CD8-positive, alpha-beta memory T cell (primary cell): ENCODE results near the gene GRIN3A. TPM values are rescaled to one million over a fixed set of nuclear protein-coding genes. Genes with fewer than 3 reads are reported as not detected.

Experiments used
- CTCF ChIA-PET: fragments of 350-600 bp; sonication (Branson Sonifier 250); formaldehyde crosslinking; loops from one replicate; lab custom pipeline; 2021; ENCODE audit warnings: antibody characterized with exemption; lab: Charles Lee
- POLR2A ChIA-PET: fragments of 350-600 bp; sonication (Branson Sonifier 250); formaldehyde crosslinking; loops from one replicate; lab custom pipeline; 2021; ENCODE audit warnings: antibody characterized with exemption; lab: Charles Lee
- DNase-seq, 5 donors: peaks; one replicate each; pipeline versions ENCODE4 v3.0.0 to v3.0.0-alpha.2; 2020 to 2022; ENCODE audit warnings: mixed read lengths in 1 of 5
- H3K27ac ChIP-seq: one replicate; pipeline ENCODE4 v1.7.0; 2013; ENCODE audit warnings: low read depth, mild to moderate bottlenecking, low read length, moderate library complexity
- H3K27me3 ChIP-seq: 2 replicates; pipeline ENCODE4 v1.7.0; 2013; ENCODE audit warnings: low read length, mild to moderate bottlenecking; ENCODE audit not compliant: insufficient read depth, poor library complexity, severe bottlenecking
- H3K36me3 ChIP-seq: 2 replicates; pipeline ENCODE4 v1.7.0; 2013; ENCODE audit warnings: mild to moderate bottlenecking, low read length, moderate library complexity; ENCODE audit not compliant: insufficient read depth
- H3K4me1 ChIP-seq: 2 replicates; pipeline ENCODE4 v1.7.0; 2013; ENCODE audit warnings: mild to moderate bottlenecking, low read length, moderate library complexity; ENCODE audit not compliant: insufficient read depth
- H3K4me3 ChIP-seq: 2 replicates; pipeline ENCODE4 v1.7.0; 2013; ENCODE audit warnings: mild to moderate bottlenecking, low read length
- H3K9me3 ChIP-seq: 2 replicates; pipeline ENCODE4 v1.7.0; 2013; ENCODE audit warnings: mild to moderate bottlenecking, low read length
- H3K27ac Mint-ChIP-seq, 8 donors: one replicate each; pipeline ENCODE4 v1.8.0; 2020 to 2021; ENCODE audit warnings: mixed read lengths in 8 of 8, mild to moderate bottlenecking in 6 of 8, inconsistent platforms in 3 of 8, moderate library complexity in 3 of 8
- H3K27me3 Mint-ChIP-seq, 2 donors: one replicate each; pipeline ENCODE4 v1.8.0; 2020 to 2021; ENCODE audit warnings: mixed read lengths in 2 of 2, mild to moderate bottlenecking in 1 of 2, moderate library complexity in 1 of 2
- H3K36me3 Mint-ChIP-seq, 3 donors: one replicate each; pipeline ENCODE4 v1.8.0; 2020 to 2021; ENCODE audit warnings: mixed read lengths in 3 of 3, inconsistent platforms in 1 of 3, mild to moderate bottlenecking in 1 of 3
- H3K4me1 Mint-ChIP-seq, 3 donors: one replicate each; pipeline ENCODE4 v1.8.0; 2020 to 2021; ENCODE audit warnings: mixed read lengths in 3 of 3, inconsistent platforms in 1 of 3, mild to moderate bottlenecking in 1 of 3
- H3K4me3 Mint-ChIP-seq, 7 donors: one replicate each; pipeline ENCODE4 v1.8.0; 2020 to 2021; ENCODE audit warnings: mixed read lengths in 7 of 7, mild to moderate bottlenecking in 6 of 7, moderate library complexity in 4 of 7, inconsistent platforms in 2 of 7
- H3K9me3 Mint-ChIP-seq, 5 donors: one replicate each; pipeline ENCODE4 v1.8.0; 2020 to 2022; ENCODE audit warnings: mixed read lengths in 5 of 5, mild to moderate bottlenecking in 3 of 5, moderate library complexity in 2 of 5, inconsistent platforms in 1 of 5
- polyA plus RNA-seq: library from polyadenylated mRNA; unstranded; fragments of 300-500 nt; fragmentation: Illumina TruSeq; gene quantifications from one replicate; pipeline ENCODE4 v1.2.3, GENCODE V29; 2021
- total RNA-seq, 2 experiments: library from RNA; stranded (reverse); gene quantifications; one replicate each; pipeline ENCODE4 v1.2.3, GENCODE V29; 2021

Gene GRIN3A
- total and polyA plus RNA-seq, 3 experiments from 2014 or later = 0.03 TPM; not detected in 2

DNA sequence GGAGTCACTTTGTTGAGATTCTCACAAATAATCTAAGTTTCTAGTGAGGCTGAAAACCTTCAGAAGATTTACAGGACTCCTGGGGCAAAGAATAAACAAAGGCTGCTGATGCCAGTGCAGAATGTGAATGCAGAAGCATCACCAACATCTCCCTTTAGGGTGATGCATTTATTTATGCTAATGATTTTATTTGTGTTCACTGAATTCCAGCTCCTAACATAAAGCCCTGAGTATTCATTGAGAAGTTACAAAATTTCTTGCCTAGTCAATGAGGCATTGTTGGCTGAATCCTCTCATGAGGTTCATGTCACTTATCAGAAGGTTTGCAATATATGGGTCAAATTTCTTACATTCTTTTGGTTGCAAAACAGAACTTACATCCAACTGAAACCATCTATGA is 70.0 kb downstream of the GRIN3A start:
- POLR2A ChIA-PET = no interaction called here
- CTCF ChIA-PET = interaction anchor here (1.3 kb wide), 1 partner anchor 10 kb away, joined by 3 read pairs; no protein-coding TSS in a partner anchor
- no peaks in the 10 kb centered on the region for H3K36me3 Mint-ChIP-seq

DNA sequence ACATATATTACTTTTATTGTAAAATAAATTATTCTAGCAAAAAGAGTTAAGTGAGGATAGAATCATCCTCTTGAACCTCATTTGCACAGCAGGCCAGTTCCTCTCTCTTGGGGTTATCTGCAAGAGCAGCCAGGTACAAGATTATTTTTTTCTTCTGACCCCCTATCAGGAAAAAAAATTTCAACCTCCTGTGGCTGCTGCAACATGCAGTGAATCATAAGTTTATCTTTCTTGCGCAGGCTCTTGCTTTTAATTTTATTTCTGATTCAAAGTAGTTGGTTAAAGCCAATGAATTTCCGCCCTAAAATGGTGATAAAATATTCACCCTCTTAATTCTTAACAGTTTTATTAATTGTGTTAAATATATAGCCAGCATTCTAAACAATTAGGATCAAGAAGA is 74.0 kb downstream of the GRIN3A start:
- no peak for DNase-seq
- no peak overlapping the region for H3K4me3 Mint-ChIP-seq
- H3K36me3 Mint-ChIP-seq = no peaks in the 10 kb centered on the region
- H3K9me3 ChIP-seq = no peaks in the 10 kb centered on the region
- no peaks in the 10 kb centered on the region for H3K27me3 ChIP-seq
- no peaks in the 10 kb centered on the region for H3K36me3 ChIP-seq
- no peak overlapping the region for H3K4me3 ChIP-seq
- no peaks in the 10 kb centered on the region for H3K4me1 ChIP-seq
- H3K4me1 Mint-ChIP-seq = no peaks in the 10 kb centered on the region
- CTCF ChIA-PET = no interaction called here
- H3K27ac Mint-ChIP-seq = no peak overlapping the region
- H3K27me3 Mint-ChIP-seq = peaks cover 0 to 3% of the 10 kb centered on the region in 2 donors
- POLR2A ChIA-PET = no interaction called here
- H3K9me3 Mint-ChIP-seq = no peaks in the 10 kb centered on the region
- H3K27ac ChIP-seq = no peak overlapping the region

More for the DNA sequence above, 70.0 kb downstream of the GRIN3A start:
- no peak overlapping the region for H3K27ac Mint-ChIP-seq
- no peaks in the 10 kb centered on the region for H3K27me3 ChIP-seq
- DNase-seq = no peak
- H3K27ac ChIP-seq = no peak overlapping the region
- H3K4me3 ChIP-seq = no peak overlapping the region
- H3K9me3 ChIP-seq = no peaks in the 10 kb centered on the region
- H3K9me3 Mint-ChIP-seq = no peaks in the 10 kb centered on the region
- H3K27me3 Mint-ChIP-seq = peaks cover 0 to 1% of the 10 kb centered on the region in 2 donors
- no peak overlapping the region for H3K4me3 Mint-ChIP-seq
- H3K36me3 ChIP-seq = no peaks in the 10 kb centered on the region
- H3K4me1 Mint-ChIP-seq = no peaks in the 10 kb centered on the region
- no peaks in the 10 kb centered on the region for H3K4me1 ChIP-seq

GRCh38 chr9:101652601-101653175 is 85.8 kb downstream of the GRIN3A start:
- Histone ChIP-seq H3K27me3 (no peaks in the 10 kb centered on the region), H3K36me3 (no peaks in the 10 kb centered on the region), H3K27ac (no peak overlapping the region), H3K4me1 (no peaks in the 10 kb centered on the region), H3K4me3 (no peak overlapping the region), H3K9me3 (no peaks in the 10 kb centered on the region)
- Mint-ChIP-seq H3K27ac (no peak overlapping the region), H3K4me3 (no peak overlapping the region), H3K36me3 (no peaks in the 10 kb centered on the region), H3K27me3 (peaks cover 4% of the 10 kb centered on the region in 2 donors), H3K4me1 (no peaks in the 10 kb centered on the region), H3K9me3 (no peaks in the 10 kb centered on the region)
- ChIA-PET CTCF (no interaction called here), POLR2A (no interaction called here)
- no peak for DNase-seq

DNA sequence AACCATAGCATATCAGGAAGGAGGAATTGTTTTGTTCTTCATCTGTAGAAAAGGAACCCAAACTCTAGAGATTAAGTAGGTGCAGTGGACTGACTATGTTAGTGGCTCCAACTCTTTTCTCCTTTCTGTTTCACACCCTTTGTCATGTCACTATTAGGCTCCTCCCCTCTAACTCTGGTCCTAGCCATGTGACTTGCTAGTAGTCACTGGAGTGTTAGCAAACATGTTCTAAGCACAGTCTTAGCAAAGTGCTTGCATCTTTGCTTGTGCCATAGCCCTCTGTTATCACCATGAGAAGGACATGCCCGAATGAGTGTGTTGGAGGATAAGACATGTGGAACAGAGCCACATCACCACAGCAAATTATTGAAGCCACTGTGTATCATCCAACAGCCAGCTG is 88.3 kb downstream of the GRIN3A start:
- Mint-ChIP-seq H3K9me3 (no peaks in the 10 kb centered on the region), H3K4me1 (no peaks in the 10 kb centered on the region), H3K27me3 (peaks cover 1 to 4% of the 10 kb centered on the region in 2 donors), H3K4me3 (no peak overlapping the region), H3K27ac (no peak overlapping the region), H3K36me3 (no peaks in the 10 kb centered on the region)
- no peak for DNase-seq
- Histone ChIP-seq H3K4me1 (no peaks in the 10 kb centered on the region), H3K27ac (no peak overlapping the region), H3K4me3 (no peak overlapping the region), H3K27me3 (no peaks in the 10 kb centered on the region), H3K36me3 (no peaks in the 10 kb centered on the region), H3K9me3 (no peaks in the 10 kb centered on the region)
- POLR2A ChIA-PET = no interaction called here
- CTCF ChIA-PET = no interaction called here

DNA sequence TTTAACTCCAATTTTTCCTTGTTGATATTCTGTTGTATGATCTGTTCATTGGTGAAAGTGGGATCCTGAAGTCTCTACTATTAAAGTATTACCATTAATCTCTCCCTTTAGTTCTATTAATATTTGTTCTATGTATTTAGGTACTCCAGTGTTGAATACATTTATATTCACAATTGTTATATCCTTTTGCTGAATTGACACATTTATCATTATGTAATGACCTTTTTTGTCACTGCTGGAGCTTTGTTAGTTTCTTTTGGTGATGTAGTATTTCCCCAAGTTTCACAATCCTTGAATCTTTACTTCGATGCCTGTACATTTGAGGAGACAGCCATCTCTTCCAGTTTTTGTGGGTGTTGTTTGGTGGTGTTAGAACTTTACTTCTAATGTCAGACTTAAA is 90.0 kb downstream of the GRIN3A start:
- ChIA-PET CTCF (no interaction called here), POLR2A (no interaction called here)
- no peaks in the 10 kb centered on the region for H3K9me3 ChIP-seq
- no peak overlapping the region for H3K4me3 ChIP-seq
- no peaks in the 10 kb centered on the region for H3K4me1 ChIP-seq
- H3K36me3 ChIP-seq = no peaks in the 10 kb centered on the region
- H3K27me3 ChIP-seq = no peaks in the 10 kb centered on the region
- Mint-ChIP-seq H3K9me3 (peaks cover 0 to 2% (median 1%) of the 10 kb centered on the region in 5 donors), H3K4me1 (no peaks in the 10 kb centered on the region), H3K27ac (no peak overlapping the region), H3K36me3 (no peaks in the 10 kb centered on the region), H3K27me3 (peaks cover 1 to 4% of the 10 kb centered on the region in 2 donors), H3K4me3 (no peak overlapping the region)
- no peak overlapping the region for H3K27ac ChIP-seq
- no peak for DNase-seq

DNA sequence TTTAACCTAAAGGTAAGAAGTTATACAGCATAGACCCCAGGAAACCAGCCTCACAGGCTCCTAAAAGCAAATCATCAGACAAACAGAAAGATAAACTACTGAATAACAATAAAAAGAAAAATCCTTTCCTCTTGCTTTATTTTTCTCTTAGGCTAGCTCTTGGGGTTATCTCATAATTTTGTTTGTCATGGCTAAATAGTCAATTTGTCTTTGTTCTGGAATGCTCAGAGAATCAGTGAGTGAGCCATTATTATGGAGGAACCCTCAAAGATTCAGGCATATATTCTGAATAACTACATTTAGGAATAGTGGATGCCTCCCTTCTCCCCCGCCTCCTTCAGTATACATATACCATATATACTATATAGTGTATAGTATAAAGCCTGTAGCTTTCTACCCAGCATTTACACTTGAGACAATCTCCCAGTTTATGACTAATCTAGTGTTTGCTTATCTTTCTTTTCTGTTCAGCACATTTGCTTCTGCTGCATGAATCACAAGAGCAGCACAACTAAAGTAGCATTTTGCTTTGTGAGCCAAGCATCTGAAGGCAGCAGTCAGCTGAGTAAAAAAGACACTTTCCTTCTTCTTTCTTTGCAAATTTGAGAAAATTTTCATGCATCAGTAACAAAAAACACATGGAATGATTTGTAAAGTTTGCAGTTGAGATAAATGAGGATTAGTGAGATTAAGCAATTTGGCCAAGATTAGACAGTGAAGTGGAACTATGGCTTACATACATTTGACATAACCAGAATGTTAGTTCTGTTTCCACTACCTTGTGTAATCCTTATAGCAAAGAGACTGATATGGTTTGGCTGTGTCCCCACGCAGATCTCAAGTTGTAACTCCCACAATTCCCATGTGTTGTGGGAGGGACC is 98.4 kb downstream of the GRIN3A start:
- H3K4me1 ChIP-seq = no peaks in the 10 kb centered on the region
- no peak overlapping the region for H3K27ac ChIP-seq
- Mint-ChIP-seq H3K36me3 (no peaks in the 10 kb centered on the region), H3K27me3 (peaks cover 0 to 3% of the 10 kb centered on the region in 2 donors), H3K9me3 (peaks cover 0 to 5% (median 4%) of the 10 kb centered on the region in 5 donors), H3K27ac (no peak overlapping the region), H3K4me3 (no peak overlapping the region), H3K4me1 (no peaks in the 10 kb centered on the region)
- CTCF ChIA-PET = no interaction called here
- H3K36me3 ChIP-seq = no peaks in the 10 kb centered on the region
- H3K9me3 ChIP-seq = no peaks in the 10 kb centered on the region
- H3K27me3 ChIP-seq = no peaks in the 10 kb centered on the region
- no peak for DNase-seq
- H3K4me3 ChIP-seq = no peak overlapping the region
- POLR2A ChIA-PET = no interaction called here

GRCh38 chr9:101639311-101639710 is 99.1 kb downstream of the GRIN3A start:
- H3K9me3 Mint-ChIP-seq = peaks cover 0 to 5% (median 4%) of the 10 kb centered on the region in 5 donors
- Histone ChIP-seq H3K36me3 (no peaks in the 10 kb centered on the region), H3K4me3 (no peak overlapping the region), H3K27me3 (no peaks in the 10 kb centered on the region), H3K27ac (no peak overlapping the region), H3K4me1 (no peaks in the 10 kb centered on the region), H3K9me3 (no peaks in the 10 kb centered on the region)
- no peak overlapping the region for H3K4me3 Mint-ChIP-seq
- ChIA-PET CTCF (no interaction called here), POLR2A (no interaction called here)
- H3K27me3 Mint-ChIP-seq = peaks cover 0 to 3% of the 10 kb centered on the region in 2 donors
- no peaks in the 10 kb centered on the region for H3K36me3 Mint-ChIP-seq
- DNase-seq = no peak
- H3K4me1 Mint-ChIP-seq = no peaks in the 10 kb centered on the region
- H3K27ac Mint-ChIP-seq = no peak overlapping the region

DNA sequence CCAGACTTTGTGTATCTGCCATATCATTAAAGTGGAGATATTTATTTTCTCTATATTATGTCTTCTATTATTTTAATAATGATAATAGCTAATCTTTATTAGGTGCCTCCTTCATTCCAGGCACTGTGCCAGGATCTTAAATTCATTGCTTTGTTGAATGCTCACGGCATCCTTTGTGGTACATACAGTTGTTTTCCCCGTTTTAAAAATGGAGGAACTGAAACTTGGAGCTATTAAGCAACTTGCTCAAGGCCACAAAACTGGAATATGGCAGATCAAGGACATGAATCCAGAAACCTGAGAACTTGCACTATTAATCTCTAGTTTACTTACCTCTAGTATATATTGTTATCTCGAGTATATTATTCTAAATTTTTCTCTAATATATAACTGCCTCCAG is 102.2 kb downstream of the GRIN3A start:
- Histone ChIP-seq H3K4me1 (no peaks in the 10 kb centered on the region), H3K9me3 (no peaks in the 10 kb centered on the region), H3K27ac (no peak overlapping the region), H3K27me3 (no peaks in the 10 kb centered on the region), H3K4me3 (no peak overlapping the region), H3K36me3 (no peaks in the 10 kb centered on the region)
- DNase-seq = no peak
- ChIA-PET POLR2A (no interaction called here), CTCF (no interaction called here)
- Mint-ChIP-seq H3K27me3 (peaks cover 0 to 6% of the 10 kb centered on the region in 2 donors), H3K9me3 (peaks cover 0 to 3% (median 0%) of the 10 kb centered on the region in 5 donors), H3K27ac (no peak overlapping the region), H3K4me3 (no peak overlapping the region), H3K4me1 (no peaks in the 10 kb centered on the region), H3K36me3 (no peaks in the 10 kb centered on the region)
